GM23338 (cell line): ENCODE measurements around the gene HIVEP3. TPM values are rescaled to one million over a fixed set of nuclear protein-coding genes. Genes with fewer than 3 reads are reported as not detected.

Experiments used
- ATAC-seq: fragments of 200-7000 bp; cut with Tn5 transposase; 3 replicates; pipeline ENCODE4 v1.9.1; 2020
- DNase-seq: peaks from one replicate; pipeline ENCODE4 v3.0.0-alpha.2; 2015; ENCODE audit warnings: low spot score
- H2AFZ ChIP-seq: fragments of 200-600 bp; sonication (generic); 2 replicates; pipeline ENCODE4 v1.8.0; 2016; ENCODE audit warnings: antibody characterized with exemption, mild to moderate bottlenecking, moderate library complexity
- H3F3A ChIP-seq: fragments of 200-600 bp; sonication (generic); replicated peaks from 2 replicates; pipeline ENCODE4 v1.8.0; 2017; ENCODE audit warnings: antibody characterized with exemption, mixed run types, low read depth
- H3K27ac ChIP-seq: fragments of 200-600 bp; sonication (generic); 2 replicates; pipeline ENCODE4 v1.6.1; 2016; ENCODE audit warnings: low read depth
- H3K27me3 ChIP-seq: fragments of 200-600 bp; sonication (generic); 2 replicates; pipeline ENCODE4 v1.8.0; 2016; ENCODE audit warnings: mild to moderate bottlenecking, mixed run types, moderate library complexity; ENCODE audit not compliant: insufficient read depth
- H3K36me3 ChIP-seq: fragments of 200-600 bp; sonication (generic); 2 replicates; pipeline ENCODE4 v1.8.0; 2016; ENCODE audit warnings: mild to moderate bottlenecking; ENCODE audit not compliant: insufficient read depth
- H3K4me1 ChIP-seq: fragments of 200-600 bp; sonication (generic); 2 replicates; pipeline ENCODE4 v1.8.0; 2016; ENCODE audit warnings: mild to moderate bottlenecking, moderate library complexity; ENCODE audit not compliant: insufficient read depth
- H3K4me2 ChIP-seq: fragments of 200-600 bp; sonication (generic); 2 replicates; pipeline ENCODE4 v1.7.1; 2017; ENCODE audit warnings: mixed run types
- H3K4me3 ChIP-seq: fragments of 200-600 bp; sonication (generic); 2 replicates; pipeline ENCODE4 v1.6.1; 2016; ENCODE audit warnings: mixed run types
- H3K79me2 ChIP-seq: fragments of 200-600 bp; sonication (generic); replicated peaks from 2 replicates; pipeline ENCODE4 v1.8.0; 2017; ENCODE audit warnings: mild to moderate bottlenecking; ENCODE audit not compliant: insufficient read depth
- H3K9me2 ChIP-seq: fragments of 200-600 bp; sonication (generic); 2 replicates; pipeline ENCODE4 v1.8.0; 2017; ENCODE audit not compliant: insufficient read depth
- H4K20me1 ChIP-seq: fragments of 200-600 bp; sonication (generic); replicated peaks from 2 replicates; pipeline ENCODE4 v1.8.0; 2017; ENCODE audit warnings: mild to moderate bottlenecking; ENCODE audit not compliant: insufficient read depth
- H3K27ac Mint-ChIP-seq: 2 replicates; pipeline ENCODE4 v1.8.0; 2020; ENCODE audit warnings: inconsistent platforms, mild to moderate bottlenecking, moderate library complexity, mixed read lengths
- H3K27me3 Mint-ChIP-seq: 3 replicates; pipeline ENCODE4 v1.8.0; 2022; ENCODE audit warnings: low read depth, mild to moderate bottlenecking, moderate library complexity, mixed read lengths, inconsistent platforms; ENCODE audit not compliant: insufficient read depth, poor library complexity
- H3K36me3 Mint-ChIP-seq: 3 replicates; pipeline ENCODE4 v1.8.0; 2021; ENCODE audit warnings: low read depth, mild to moderate bottlenecking, inconsistent platforms, moderate library complexity, mixed read lengths
- H3K4me1 Mint-ChIP-seq: 3 replicates; pipeline ENCODE4 v1.8.0; 2020; ENCODE audit warnings: mild to moderate bottlenecking, inconsistent platforms, mixed read lengths
- H3K4me3 Mint-ChIP-seq: 3 replicates; pipeline ENCODE4 v1.8.0; 2021; ENCODE audit warnings: moderate library complexity, mild to moderate bottlenecking, inconsistent platforms, mixed read lengths
- H3K9me3 Mint-ChIP-seq: 3 replicates; pipeline ENCODE4 v1.8.0; 2020; ENCODE audit warnings: moderate library complexity, mild to moderate bottlenecking, inconsistent platforms, mixed read lengths
- CREB1 ChIP-seq: fragments of 250-450 bp; sonication (Bioruptor Pico); IDR thresholded peaks from 2 replicates; pipeline ENCODE4 v1.5.0; 2020; ENCODE audit warnings: low read depth, mild to moderate bottlenecking, moderate library complexity
- CTCF ChIP-seq, 2 experiments: fragments of 200-600 bp in 1 of 2; sonication (generic) in 1 of 2; conservative IDR thresholded peaks; 2 replicates each; pipeline versions ENCODE4 v1.5.1 to v1.6.1; 2016 to 2017; ENCODE audit warnings: antibody characterized with exemption in 2 of 2, low read depth in 2 of 2, mild to moderate bottlenecking in 2 of 2, moderate library complexity in 1 of 2
- ETS1 ChIP-seq: IDR thresholded peaks from 2 replicates; pipeline ENCODE4 v1.6.1; 2016; ENCODE audit warnings: antibody characterized with exemption
- JUNB ChIP-seq: IDR thresholded peaks from one replicate; pipeline ENCODE4 v1.6.1; 2016; ENCODE audit warnings: antibody characterized with exemption; ENCODE audit not compliant: unreplicated experiment
- NANOG ChIP-seq: IDR thresholded peaks from 2 replicates; pipeline ENCODE4 v1.6.1; 2016; ENCODE audit warnings: antibody characterized with exemption, borderline replicate concordance
- POLR2AphosphoS5 ChIP-seq: IDR thresholded peaks from 2 replicates; pipeline ENCODE4 v1.6.1; 2016; ENCODE audit warnings: antibody characterized with exemption, low read depth
- STAT1 ChIP-seq: IDR thresholded peaks from one replicate; pipeline ENCODE4 v1.6.1; 2016; ENCODE audit warnings: antibody characterized with exemption; ENCODE audit not compliant: unreplicated experiment
- ZNF114 ChIP-seq: fragments of 250-450 bp; sonication (Bioruptor Pico); IDR thresholded peaks from 2 replicates; pipeline ENCODE4 v1.5.0; 2020; ENCODE audit warnings: mild to moderate bottlenecking, moderate library complexity
- ZNF462 ChIP-seq: fragments of 250-450 bp; sonication (Bioruptor Pico); IDR thresholded peaks from 2 replicates; pipeline ENCODE4 v1.5.0; 2020; ENCODE audit warnings: mild to moderate bottlenecking, moderate library complexity
- polyA plus RNA-seq: library from polyadenylated mRNA; unstranded; fragments of >200 nt; fragmentation: Nextera tagmentation; extraction: Ambion mirVana; gene quantifications from 2 replicates; pipeline ENCODE4 v1.2.1, GENCODE V29; 2016
- total RNA-seq: library from RNA; depleted of rRNA; stranded (reverse); fragments of >200 nt; shearing (Covaris generic); gene quantifications from 2 replicates; pipeline ENCODE4 v1.2.3, GENCODE V29; 2014

The HIVEP3 gene
- total and polyA plus RNA-seq, 2 experiments from 2014 or later = 0.14 to 0.24 TPM

- TF ChIP-seq ZNF462 (no peak), CREB1 (CRISPR knock-in tag) (no peak)
Observed at GRCh38 chr1:41742219-41742618, 176.5 kb downstream of the HIVEP3 start (continued).

GRCh38 chr1:41741244-41741643 lies 177.5 kb downstream of the HIVEP3 start:
- Mint-ChIP-seq H3K9me3 (no peaks in the 10 kb centered on the region), H3K27ac (no peak overlapping the region), H3K4me3 (no peak overlapping the region), H3K36me3 (no peaks in the 10 kb centered on the region), H3K4me1 (no peaks in the 10 kb centered on the region), H3K27me3 (peaks cover 2% of the 10 kb centered on the region)
- no peaks in the 10 kb centered on the region for H3K36me3 ChIP-seq
- no peak overlapping the region for H3K4me2 ChIP-seq
- no peaks in the 10 kb centered on the region for H4K20me1 ChIP-seq
- H2AFZ ChIP-seq = no peak overlapping the region
- no peaks in the 10 kb centered on the region for H3K4me1 ChIP-seq
- H3F3A ChIP-seq = no peaks in the 10 kb centered on the region
- no peaks in the 10 kb centered on the region for H3K9me2 ChIP-seq
- no peak for ATAC-seq
- no peaks in the 10 kb centered on the region for H3K27me3 ChIP-seq
- no peak for DNase-seq
- H3K4me3 ChIP-seq = no peak overlapping the region
- H3K27ac ChIP-seq = no peak overlapping the region
- no peaks in the 10 kb centered on the region for H3K79me2 ChIP-seq
- no peak for TF ChIP-seq ETS1
- no peak for TF ChIP-seq ZNF114
- no peak for TF ChIP-seq POLR2AphosphoS5
- TF ChIP-seq NANOG = no peak
- no peak for TF ChIP-seq JUNB
- no peak for TF ChIP-seq CTCF (conservative IDR thresholded peaks at IDR 0.05; ENCODE audit: low read depth in 2 of 2)
- no peak for TF ChIP-seq STAT1
